ENCODE results near the gene ARHGEF28. TPM values are rescaled to one million over a fixed set of nuclear protein-coding genes. Genes with fewer than 3 reads are reported as not detected.

ARHGEF28 gene
- total RNA-seq, 4 donors from 2014 or later = 16.9 to 29.7 (median 25.7) TPM

DNA sequence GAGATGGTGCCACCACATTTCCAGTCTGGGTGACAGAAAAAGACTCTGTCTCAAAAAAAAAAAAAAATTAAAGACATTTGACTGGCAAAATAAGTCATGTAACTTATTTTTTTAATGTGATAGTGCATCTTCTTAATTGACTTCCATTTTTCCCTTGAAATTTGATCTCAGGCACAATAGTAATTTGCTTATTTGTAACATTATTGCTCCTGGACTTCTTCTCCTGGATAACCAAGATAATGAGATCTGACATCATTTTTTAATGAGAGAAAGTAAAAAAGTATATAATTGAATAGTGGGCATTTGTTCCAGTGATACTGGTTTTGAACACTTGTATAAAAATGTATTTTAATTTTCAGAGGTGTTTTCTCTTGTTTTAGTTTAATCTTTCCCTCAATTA lies 3.5 kb downstream of the ARHGEF28 start:
- Histone ChIP-seq H3K36me3 (no peaks in the 10 kb centered on the region), H3K27me3 (no peaks in the 10 kb centered on the region), H3K4me3 (no peak overlapping the region), H3K4me1 (peaks cover 0 to 25% (median 3%) of the 10 kb centered on the region in 3 donors), H3K27ac (no peak overlapping the region), H3K9me3 (no peaks in the 10 kb centered on the region)
- TF ChIP-seq POLR2AphosphoS5 (IDR thresholded peaks at IDR 0.05) = no peak
- TF ChIP-seq, protein P1, sequence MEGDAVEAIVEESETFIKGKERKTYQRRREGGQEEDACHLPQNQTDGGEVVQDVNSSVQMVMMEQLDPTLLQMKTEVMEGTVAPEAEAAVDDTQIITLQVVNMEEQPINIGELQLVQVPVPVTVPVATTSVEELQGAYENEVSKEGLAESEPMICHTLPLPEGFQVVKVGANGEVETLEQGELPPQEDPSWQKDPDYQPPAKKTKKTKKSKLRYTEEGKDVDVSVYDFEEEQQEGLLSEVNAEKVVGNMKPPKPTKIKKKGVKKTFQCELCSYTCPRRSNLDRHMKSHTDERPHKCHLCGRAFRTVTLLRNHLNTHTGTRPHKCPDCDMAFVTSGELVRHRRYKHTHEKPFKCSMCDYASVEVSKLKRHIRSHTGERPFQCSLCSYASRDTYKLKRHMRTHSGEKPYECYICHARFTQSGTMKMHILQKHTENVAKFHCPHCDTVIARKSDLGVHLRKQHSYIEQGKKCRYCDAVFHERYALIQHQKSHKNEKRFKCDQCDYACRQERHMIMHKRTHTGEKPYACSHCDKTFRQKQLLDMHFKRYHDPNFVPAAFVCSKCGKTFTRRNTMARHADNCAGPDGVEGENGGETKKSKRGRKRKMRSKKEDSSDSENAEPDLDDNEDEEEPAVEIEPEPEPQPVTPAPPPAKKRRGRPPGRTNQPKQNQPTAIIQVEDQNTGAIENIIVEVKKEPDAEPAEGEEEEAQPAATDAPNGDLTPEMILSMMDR (IDR thresholded peaks at IDR 0.05) = no peak
- no peak for TF ChIP-seq POLR2A (IDR thresholded peaks at IDR 0.05)
- no peak for ATAC-seq

DNA sequence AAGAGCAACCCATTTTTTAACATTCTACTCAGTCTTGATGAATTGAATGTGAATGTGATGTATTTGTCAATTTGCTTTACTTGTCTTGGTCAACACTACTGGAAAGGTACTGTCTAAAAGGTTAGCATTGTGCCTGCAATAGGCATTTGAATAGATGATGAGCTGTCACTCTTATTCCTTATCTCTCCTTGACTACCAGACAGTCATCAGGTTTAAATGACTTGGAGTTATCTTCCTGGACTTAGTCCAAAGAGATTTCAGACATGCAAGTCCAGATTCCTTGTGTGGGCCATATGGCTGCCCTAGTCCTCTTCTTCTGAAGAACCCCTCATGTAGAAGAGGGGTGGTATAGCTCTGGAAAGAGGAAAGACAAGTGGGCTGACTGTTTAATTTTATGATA lies 4.8 kb downstream of the ARHGEF28 start:
- no peak for ATAC-seq
- no peaks in the 10 kb centered on the region for H3K36me3 ChIP-seq
- H3K27me3 ChIP-seq = no peaks in the 10 kb centered on the region
- TF ChIP-seq EP300 (IDR thresholded peaks at IDR 0.05) (no peak), POLR2A (IDR thresholded peaks at IDR 0.05) (no peak), POLR2AphosphoS5 (IDR thresholded peaks at IDR 0.05) (no peak)
- TF ChIP-seq, protein P1 (IDR thresholded peaks at IDR 0.05) = no peak
- H3K4me3 ChIP-seq = no peak overlapping the region
- no peaks in the 10 kb centered on the region for H3K9me3 ChIP-seq
- no peak overlapping the region for H3K27ac ChIP-seq
- H3K4me1 ChIP-seq = peaks cover 0 to 15% (median 0%) of the 10 kb centered on the region in 3 donors

DNA sequence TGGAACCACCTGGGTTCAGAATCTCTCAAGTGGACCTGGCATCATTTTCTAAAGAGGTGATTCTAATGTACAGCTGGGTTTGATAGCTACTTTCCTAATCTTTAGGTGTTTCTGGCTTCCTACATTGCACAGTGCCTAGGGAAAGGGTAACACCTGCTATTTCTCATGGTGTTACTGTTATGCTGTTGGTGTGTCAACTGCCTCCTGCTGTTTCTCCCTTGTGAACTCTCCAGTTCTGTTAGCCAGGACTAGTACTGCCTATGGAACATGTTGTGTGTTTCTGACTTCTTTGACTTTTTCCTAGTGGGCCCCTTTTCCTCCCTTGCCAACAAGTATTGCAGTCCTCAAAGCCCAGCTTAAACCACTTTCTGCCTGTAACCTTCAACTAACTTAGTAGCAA lies 5.5 kb downstream of the ARHGEF28 start:
- ATAC-seq = no peak
- TF ChIP-seq EP300 (IDR thresholded peaks at IDR 0.05) (no peak), POLR2A (IDR thresholded peaks at IDR 0.05) (no peak), POLR2AphosphoS5 (IDR thresholded peaks at IDR 0.05) (no peak)
- TF ChIP-seq, protein P1 (IDR thresholded peaks at IDR 0.05) = no peak
- Histone ChIP-seq H3K27me3 (no peaks in the 10 kb centered on the region), H3K27ac (no peak overlapping the region), H3K4me3 (no peak overlapping the region), H3K4me1 (peaks cover 0 to 12% (median 0%) of the 10 kb centered on the region in 3 donors), H3K9me3 (no peaks in the 10 kb centered on the region), H3K36me3 (no peaks in the 10 kb centered on the region)

DNA sequence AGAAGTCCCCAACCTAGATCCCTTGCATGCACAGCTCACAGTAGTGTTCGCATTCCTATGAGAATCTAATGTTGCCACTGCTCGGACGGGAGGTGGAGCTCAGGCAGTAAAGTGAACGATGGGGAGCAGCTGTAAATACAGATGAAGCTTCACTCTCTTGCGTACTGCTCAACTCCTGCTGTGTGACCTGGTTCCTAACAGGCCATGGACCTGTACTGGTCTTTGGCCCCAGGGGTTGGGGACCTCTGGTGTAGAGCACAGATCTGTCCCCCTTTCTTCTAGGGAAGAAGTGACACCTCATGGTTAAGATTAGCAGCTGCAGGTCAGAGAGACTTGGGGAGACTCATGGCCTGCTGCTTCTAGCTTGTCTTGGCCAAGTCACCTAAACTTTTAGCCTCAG lies 7.1 kb downstream of the ARHGEF28 start:
- WGBS, 2 donors (ENCODE audit: low coverage in 1 of 2) = no CpG with 5 or more reads among the region's 5 CpGs
- no peaks in the 10 kb centered on the region for H3K4me1 ChIP-seq
- no peaks in the 10 kb centered on the region for H3K9me3 ChIP-seq
- ATAC-seq = no peak
- TF ChIP-seq POLR2A (IDR thresholded peaks at IDR 0.05) = no peak
- no peak for TF ChIP-seq POLR2AphosphoS5 (IDR thresholded peaks at IDR 0.05)
- TF ChIP-seq, protein P1 (IDR thresholded peaks at IDR 0.05) = no peak
- no peak for TF ChIP-seq EP300 (IDR thresholded peaks at IDR 0.05)
- H3K27ac ChIP-seq = no peak overlapping the region
- no peak overlapping the region for H3K4me3 ChIP-seq
- no peaks in the 10 kb centered on the region for H3K36me3 ChIP-seq
- H3K27me3 ChIP-seq = no peaks in the 10 kb centered on the region

DNA sequence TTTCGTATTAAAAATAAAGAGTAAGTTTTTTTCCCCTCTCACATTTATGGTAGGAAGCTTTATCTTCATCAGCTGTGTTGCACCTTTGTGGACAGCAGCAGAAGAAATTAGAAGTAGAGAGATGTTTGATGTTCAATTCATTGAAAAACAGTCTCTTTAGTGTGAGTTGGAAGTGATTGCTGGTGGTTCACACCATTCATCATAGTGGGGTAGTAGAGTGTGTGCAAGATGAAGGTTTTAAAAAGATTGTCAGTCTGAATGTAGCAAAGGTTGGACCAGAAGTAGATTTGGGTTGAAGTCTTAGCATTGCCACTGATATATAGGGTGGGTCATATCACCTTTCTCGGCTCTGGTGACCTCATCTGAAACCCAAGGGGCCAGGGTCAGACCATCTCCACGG lies 10.4 kb downstream of the ARHGEF28 start:
- no peak for TF ChIP-seq EP300 (IDR thresholded peaks at IDR 0.05)
- TF ChIP-seq, protein P1 (IDR thresholded peaks at IDR 0.05) = no peak
- TF ChIP-seq POLR2A (IDR thresholded peaks at IDR 0.05) = no peak
- TF ChIP-seq POLR2AphosphoS5 (IDR thresholded peaks at IDR 0.05) = no peak
- no peak overlapping the region for H3K27ac ChIP-seq
- H3K36me3 ChIP-seq = no peaks in the 10 kb centered on the region
- H3K27me3 ChIP-seq = no peaks in the 10 kb centered on the region
- no peaks in the 10 kb centered on the region for H3K4me1 ChIP-seq
- no peak overlapping the region for H3K4me3 ChIP-seq
- no peak for ATAC-seq
- WGBS, 2 donors (ENCODE audit: low coverage in 1 of 2) = 55 to 88% methylated on average over 3 of the region's 3 CpGs
- no peaks in the 10 kb centered on the region for H3K9me3 ChIP-seq
